ENCODE data around the gene ELK3. TPM values are rescaled to one million over a fixed set of nuclear protein-coding genes. Genes with fewer than 3 reads are reported as not detected.

Gene ELK3
- total and polyA plus RNA-seq, 9 of the 15 experiments (the other 6 are each of a cell fraction or from before 2014, with no cell fraction given) = 1.5 to 5.5 (median 2.9) TPM

DNA sequence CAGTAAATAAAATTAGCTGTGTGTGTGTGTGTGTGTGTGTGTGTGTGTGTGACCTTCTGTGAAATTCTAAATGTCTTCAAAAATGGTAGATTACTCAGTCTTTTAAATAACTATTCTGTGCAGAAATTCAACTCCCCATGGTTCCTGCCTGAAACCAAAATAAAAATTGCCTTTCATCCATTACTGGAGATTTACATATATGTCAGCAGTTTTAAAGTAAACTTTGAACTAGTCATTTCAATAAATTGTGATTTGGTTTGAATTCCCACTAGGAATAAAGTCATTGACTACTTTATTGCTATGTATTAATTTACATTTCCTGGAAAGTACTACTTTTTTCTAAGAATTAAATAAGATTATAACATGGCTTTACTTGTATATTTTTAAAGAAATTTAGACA is 5.3 kb downstream of the ELK3 start:
- POLR2A ChIA-PET = interaction anchor here (0.6 to 0.7 kb wide), 2 partner anchors 10 to 270 kb away, joined by 4 to 5 read pairs; no protein-coding TSS in a partner anchor
- ATAC-seq = no peak
- CTCF ChIA-PET (ENCODE audit: low intra/inter-chr PET ratio) = no interaction called here

DNA sequence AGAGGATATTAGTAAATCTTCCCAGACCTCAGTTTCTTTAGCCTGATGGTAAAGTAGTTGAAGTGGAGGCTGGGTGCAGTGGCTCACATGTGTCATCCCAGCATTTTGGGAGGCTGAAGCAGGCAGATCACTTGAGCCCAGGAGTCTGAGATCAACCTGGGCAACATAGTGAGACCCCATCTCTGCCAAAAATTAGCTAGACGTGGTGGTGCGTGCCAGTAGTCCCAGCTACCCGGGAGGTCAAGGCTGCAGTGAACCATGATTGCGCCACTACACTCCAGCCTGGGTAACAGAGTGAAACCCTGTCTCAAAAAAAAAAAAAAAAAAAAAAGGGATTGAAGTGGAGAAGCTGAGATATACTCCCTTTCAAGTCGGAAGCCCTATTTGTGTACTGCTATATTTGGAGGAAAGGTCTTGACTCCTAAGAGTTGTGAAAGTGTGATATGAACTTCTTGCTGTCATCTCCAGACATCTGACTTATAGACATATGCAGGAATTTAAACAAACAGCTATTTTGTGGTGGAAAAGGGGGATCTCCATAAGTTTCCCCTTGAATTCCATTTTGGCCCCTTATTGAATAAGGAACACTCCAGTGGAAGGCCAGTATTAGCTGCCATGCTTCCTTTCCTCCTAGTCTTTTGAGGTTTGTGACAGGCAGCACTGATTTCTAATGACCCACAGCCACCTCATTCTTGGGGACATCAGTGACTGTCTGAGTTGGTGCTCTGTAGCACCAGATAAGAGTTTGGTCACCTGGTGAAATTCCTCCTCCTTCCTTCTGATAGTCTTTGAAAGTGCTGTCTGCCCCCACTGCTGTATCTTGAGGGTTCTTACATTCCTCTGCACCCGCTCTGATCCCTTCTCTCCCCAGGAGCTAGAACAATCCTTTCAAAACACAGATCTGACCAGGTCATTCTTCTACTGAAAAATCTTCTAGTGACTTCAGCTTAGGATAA is 7.4 kb downstream of the ELK3 start:
- Histone ChIP-seq H2AFZ (ENCODE audit: low read depth, low read length) (no peak overlapping the region), H3K79me2 (ENCODE audit: control insufficient read depth, insufficient read depth, low read length) (no peaks in the 10 kb centered on the region), H3K36me3 (ENCODE audit: control insufficient read depth, insufficient read depth, low read length) (no peaks in the 10 kb centered on the region), H4K20me1 (replicated peaks; ENCODE audit: control insufficient read depth, insufficient read depth, low read length) (no peaks in the 10 kb centered on the region; the same call in 1 of the 2 replicates), H3K9me1 (ENCODE audit: control insufficient read depth, insufficient read depth, low read length) (no peaks in the 10 kb centered on the region), H3K4me1 (replicated peaks in 1 of 2; ENCODE audit: control insufficient read depth in 2 of 2, insufficient read depth in 2 of 2, low read length in 2 of 2) (peaks cover 0 to under 1% of the 10 kb centered on the region in 2 experiments; a peak in 1 of 5 replicates), H3K27me3 (ENCODE audit: control insufficient read depth in 2 of 2, insufficient read depth in 2 of 2, low read length in 2 of 2) (peaks cover 9 to 20% of the 10 kb centered on the region in 2 experiments; a peak in 4 of 5 replicates), H3K27ac (ENCODE audit: extremely low read depth, low read depth, low read length) (no peak overlapping the region), H3K9me3 (replicated peaks; ENCODE audit: control insufficient read depth, insufficient read depth, low read depth, low read length) (no peaks in the 10 kb centered on the region), H3K4me2 (ENCODE audit: insufficient read depth, low read length) (no peak overlapping the region), H3K9ac (ENCODE audit: insufficient read depth in 1 of 2, low read depth in 2 of 2, low read length in 2 of 2) (no peak overlapping the region), H3K4me3 (no peak overlapping the region)
- DNase-seq (ENCODE audit: extremely low read depth in 1 of 4, low spot score in 3 of 4) (no peak), ATAC-seq (no peak; the same call in 2 of the 3 replicates), FAIRE-seq (no peak)
- in situ Hi-C loops (cut with MboI) = no loop called here
- intact Hi-C loops (cut with micrococcal nuclease) = no loop called here
- ChIA-PET CTCF (ENCODE audit: low intra/inter-chr PET ratio) (no interaction called here), POLR2A (no interaction called here)
- no TSS peak for BruUV-seq (replicated peaks)
- 1% methylated on average over 5 of the region's 6 CpGs for WGBS (ENCODE audit: insufficient coverage, low coverage, missing lambda C conversion rate)
- TF ChIP-seq ZC3H11A (IDR thresholded peaks at IDR 0.05; ENCODE audit: low read depth, low read length) = no peak
- TF ChIP-seq TEAD4 (IDR thresholded peaks at IDR 0.05; ENCODE audit: low read length) = 0 out of 2 replicates have a peak, but pooled peaks have one; percentile 26
- TF ChIP-seq TEAD4 (CRISPR knock-in tag; IDR thresholded peaks at IDR 0.05; ENCODE audit: borderline replicate concordance) = no peak
- TF ChIP-seq, protein P1, sequence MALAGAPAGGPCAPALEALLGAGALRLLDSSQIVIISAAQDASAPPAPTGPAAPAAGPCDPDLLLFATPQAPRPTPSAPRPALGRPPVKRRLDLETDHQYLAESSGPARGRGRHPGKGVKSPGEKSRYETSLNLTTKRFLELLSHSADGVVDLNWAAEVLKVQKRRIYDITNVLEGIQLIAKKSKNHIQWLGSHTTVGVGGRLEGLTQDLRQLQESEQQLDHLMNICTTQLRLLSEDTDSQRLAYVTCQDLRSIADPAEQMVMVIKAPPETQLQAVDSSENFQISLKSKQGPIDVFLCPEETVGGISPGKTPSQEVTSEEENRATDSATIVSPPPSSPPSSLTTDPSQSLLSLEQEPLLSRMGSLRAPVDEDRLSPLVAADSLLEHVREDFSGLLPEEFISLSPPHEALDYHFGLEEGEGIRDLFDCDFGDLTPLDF (CRISPR knock-in tag; IDR thresholded peaks at IDR 0.05) = no peak
- TF ChIP-seq CBFA2T3 (IDR thresholded peaks at IDR 0.05) = peak; percentile 70
- TF ChIP-seq RNF2 (IDR thresholded peaks at IDR 0.05) = no peak
- TF ChIP-seq RCOR1 (IDR thresholded peaks at IDR 0.05; ENCODE audit: borderline replicate concordance in 1 of 2, low read depth in 2 of 2, low read length in 2 of 2) = 0 out of 4 replicates have a peak, but pooled peaks of 1 of the 2 experiments have one; percentile 32
- TF ChIP-seq ZNF174 (CRISPR knock-in tag; IDR thresholded peaks at IDR 0.05) = no peak
- no peak for TF ChIP-seq SIN3B (IDR thresholded peaks at IDR 0.05; ENCODE audit: low read depth)
- no peak for TF ChIP-seq RBM15 (IDR thresholded peaks at IDR 0.05; ENCODE audit: insufficient read depth, low read length)

More for the DNA sequence above, 5.3 kb downstream of the ELK3 start:
- no peaks in the 10 kb centered on the region for H3K36me3 ChIP-seq (ENCODE audit: control insufficient read depth, insufficient read depth, low read length)
- peak; percentile 37; the same call in 1 of the 2 replicates for TF ChIP-seq MAFF (IDR thresholded peaks at IDR 0.05; ENCODE audit: low read length)
- no peak for TF ChIP-seq ZNF124 (CRISPR knock-in tag; IDR thresholded peaks at IDR 0.05)
- TF ChIP-seq C11orf30 (IDR thresholded peaks at IDR 0.05; ENCODE audit: low read depth) = peak; percentile 51; the same call in 1 of the 2 replicates
- TF ChIP-seq MAFK (IDR thresholded peaks at IDR 0.05; ENCODE audit: low read length) = peak; percentile 7; the same call in 1 of the 2 replicates
- TF ChIP-seq NFE2L1 (tag; IDR thresholded peaks at IDR 0.05; ENCODE audit: borderline replicate concordance, low read depth) = no peak
- peak; percentile 76 for TF ChIP-seq ZNF316 (IDR thresholded peaks at IDR 0.05)
- TF ChIP-seq ZFP36 (IDR thresholded peaks at IDR 0.05; ENCODE audit: low read depth, low read length, partially characterized antibody) = no peak
- no TSS peak for BruUV-seq (replicated peaks)
- peaks cover 2 to 13% of the 10 kb centered on the region in 2 experiments; a peak in 4 of 5 replicates for H3K27me3 ChIP-seq (ENCODE audit: control insufficient read depth in 2 of 2, insufficient read depth in 2 of 2, low read length in 2 of 2)
- no peak overlapping the region for H3K27ac ChIP-seq (ENCODE audit: extremely low read depth, low read depth, low read length)
- FAIRE-seq = no peak
- H3K9me1 ChIP-seq (ENCODE audit: control insufficient read depth, insufficient read depth, low read length) = no peaks in the 10 kb centered on the region
- no peak for DNase-seq (ENCODE audit: extremely low read depth in 1 of 4, low spot score in 3 of 4)
- in situ Hi-C loops (cut with MboI) = no loop called here
- intact Hi-C loops (cut with micrococcal nuclease) = loop anchor here (5.0 kb wide), 1 partner anchor 42 kb away; no protein-coding TSS in a partner anchor
- no peaks in the 10 kb centered on the region for H3K79me2 ChIP-seq (ENCODE audit: control insufficient read depth, insufficient read depth, low read length)
- H3K4me3 ChIP-seq = no peak overlapping the region
- H3K4me1 ChIP-seq (replicated peaks in 1 of 2; ENCODE audit: control insufficient read depth in 2 of 2, insufficient read depth in 2 of 2, low read length in 2 of 2) = peaks cover 7 to 12% of the 10 kb centered on the region in 2 experiments
- H3K9me3 ChIP-seq (replicated peaks; ENCODE audit: control insufficient read depth, insufficient read depth, low read depth, low read length) = no peaks in the 10 kb centered on the region
- H4K20me1 ChIP-seq (replicated peaks; ENCODE audit: control insufficient read depth, insufficient read depth, low read length) = no peaks in the 10 kb centered on the region
- no peak overlapping the region for H3K9ac ChIP-seq (ENCODE audit: insufficient read depth in 1 of 2, low read depth in 2 of 2, low read length in 2 of 2)
- H3K4me2 ChIP-seq (ENCODE audit: insufficient read depth, low read length) = no peak overlapping the region
- H2AFZ ChIP-seq (ENCODE audit: low read depth, low read length) = no peak overlapping the region
